HepG2 (cell line): ENCODE measurements around the gene SMTN. TPM values are rescaled to one million over a fixed set of nuclear protein-coding genes. Genes with fewer than 3 reads are reported as not detected.

Experiments
- ATAC-seq: fragments of 200-7000 bp; cut with Tn5 transposase; 3 replicates; pipeline ENCODE4 v1.9.1; 2020; ENCODE audit warnings: mild to moderate bottlenecking, moderate library complexity
- BruUV-seq: library from RNA; stranded (reverse); fragments of 400-500 nt; replicated peaks from 2 replicates; lab custom pipeline; 2021; lab: Mats Ljungman, UMichigan
- CTCF ChIA-PET: fragments of 300-600 bp; formaldehyde crosslinking; extraction: SDS; loops from one replicate; lab custom pipeline; 2021; ENCODE audit warnings: low total read pairs, inconsistent platforms, low intra/inter-chr PET ratio; lab: Yijun Ruan, JAX
- POLR2A ChIA-PET: fragments of 350-600 bp; sonication (Branson Sonifier 250); formaldehyde crosslinking; loops from one replicate; lab custom pipeline; 2020; ENCODE audit warnings: antibody characterized with exemption, inconsistent platforms; lab: Yijun Ruan, JAX
- DNase-seq: peaks from one replicate; pipeline ENCODE4 v3.0.0-alpha.2; 2015; ENCODE audit warnings: low spot score
- FAIRE-seq: peaks from 3 replicates; lab custom pipeline; 2011; peaks lifted over from hg19 to GRCh38; lab: Jason Lieb, UNC
- H2AFZ ChIP-seq: one replicate; pipeline ENCODE4 v1.6.1; 2011; ENCODE audit warnings: low read length, inconsistent platforms
- H3K27ac ChIP-seq: fragments of 300-600 bp; 3 replicates; pipeline ENCODE4 v1.8.0; 2011; ENCODE audit warnings: mixed run types, mild to moderate bottlenecking, mixed read lengths, low read length, inconsistent platforms; ENCODE audit not compliant: insufficient read depth; ENCODE audit errors: extremely low read length
- H3K27me3 ChIP-seq, 2 experiments: fragments of 200-600 bp in 1 of 2; 2 replicates in 1 of 2; 3 replicates in 1 of 2; pipeline versions ENCODE4 v1.6.0 to v1.8.0; 2011; ENCODE audit warnings: low read length in 2 of 2, mild to moderate bottlenecking in 2 of 2, moderate library complexity in 2 of 2, inconsistent platforms in 1 of 2; ENCODE audit not compliant: insufficient read depth in 2 of 2, control insufficient read depth in 1 of 2
- H3K36me3 ChIP-seq, 2 experiments: fragments of 200-600 bp in 1 of 2; replicated peaks in 1 of 2; 2 replicates in 1 of 2; 3 replicates in 1 of 2; pipeline versions ENCODE4 v1.5.1 to v1.8.0; 2011; ENCODE audit warnings: low read length in 2 of 2, inconsistent platforms in 1 of 2; ENCODE audit not compliant: insufficient read depth in 2 of 2, control insufficient read depth in 1 of 2
- H3K4me1 ChIP-seq: 2 replicates; pipeline ENCODE4 v1.5.1; 2012; ENCODE audit warnings: low read length, inconsistent platforms; ENCODE audit not compliant: insufficient read depth
- H3K4me2 ChIP-seq: 2 replicates; pipeline ENCODE4 v1.6.0; 2011; ENCODE audit warnings: low read depth, low read length, inconsistent platforms
- H3K4me3 ChIP-seq, 3 experiments: fragments of 200-600 bp in 1 of 3; sonication (generic), shearing (Covaris generic) in 1 of 3; replicated peaks in 1 of 3; 2 replicates each; pipeline ENCODE4 v1.5.1; 2011 to 2016; ENCODE audit warnings: low read length in 3 of 3, inconsistent platforms in 2 of 3, low read depth in 2 of 3, mild to moderate bottlenecking in 2 of 3, control low read depth in 1 of 3, mixed read lengths in 1 of 3; ENCODE audit not compliant: insufficient read depth in 1 of 3
- H3K79me2 ChIP-seq: one replicate; pipeline ENCODE4 v1.6.1; 2011; ENCODE audit warnings: low read length, inconsistent platforms; ENCODE audit not compliant: insufficient read depth
- H3K9ac ChIP-seq: 2 replicates; pipeline ENCODE4 v1.6.0; 2011; ENCODE audit warnings: mild to moderate bottlenecking, low read depth, low read length, inconsistent platforms; ENCODE audit not compliant: insufficient read depth
- H3K9me3 ChIP-seq: 2 replicates; pipeline ENCODE4 v1.5.1; 2012; ENCODE audit warnings: mild to moderate bottlenecking, low read length
- H4K20me1 ChIP-seq: 2 replicates; pipeline ENCODE4 v1.6.0; 2011; ENCODE audit warnings: inconsistent platforms, mild to moderate bottlenecking, low read length, moderate library complexity; ENCODE audit not compliant: insufficient read depth
- AGO1 ChIP-seq: fragments of 200-400 bp; formaldehyde crosslinking; IDR thresholded peaks from 2 replicates; pipeline ENCODE4 v1.6.1; 2017; ENCODE audit warnings: mild to moderate bottlenecking, low read depth, low read length, moderate library complexity; ENCODE audit not compliant: poor library complexity, severe bottlenecking
- GABPB1 ChIP-seq: IDR thresholded peaks from 2 replicates; pipeline ENCODE4 v1.6.1; 2016; ENCODE audit warnings: mild to moderate bottlenecking, missing genetic modification reagents, moderate library complexity, missing compliant biosample characterization
- HHEX ChIP-seq: IDR thresholded peaks from 2 replicates; pipeline ENCODE4 v1.6.1; 2016; ENCODE audit warnings: control low read depth
- IKZF4 ChIP-seq: sonication (generic); formaldehyde crosslinking; IDR thresholded peaks from 2 replicates; pipeline ENCODE4 v1.5.1; 2020; ENCODE audit warnings: borderline replicate concordance, mild to moderate bottlenecking, low read depth, missing genetic modification reagents; ENCODE audit errors: not compliant biosample characterization
- RFX5 ChIP-seq: IDR thresholded peaks from 2 replicates; pipeline ENCODE4 v1.6.1; 2011; ENCODE audit warnings: low read depth, low read length, improper control_type of control experiment
- ZNF33A ChIP-seq: sonication (generic); formaldehyde crosslinking; IDR thresholded peaks from 2 replicates; pipeline ENCODE4 v1.5.1; 2020; ENCODE audit warnings: missing genetic modification reagents, mild to moderate bottlenecking, moderate library complexity, borderline replicate concordance
- WGBS: methylation state at CpG from one replicate; pipeline ENCODE4 v1.1.6; 2017; ENCODE audit warnings: low lambda C conversion rate; 5-methylcytosine and 5-hydroxymethylcytosine counted together
- in situ Hi-C: cut with HindIII; loops from 2 replicates; pipeline ENCODE4 v1.10.0; 2017; ENCODE audit warnings: low pct_unique_long_range_greater_than_20kb; ENCODE audit not compliant: extremely low pct_ligation_motif_present
- intact Hi-C: fragments of 100-400 bp; cut with micrococcal nuclease; formaldehyde crosslinking; loops from one replicate; pipeline ENCODE4 v1.10.0; 2022; ENCODE audit not compliant: unreplicated experiment
- polyA plus RNA-seq, 8 experiments: library from polyadenylated mRNA; depleted of rRNA in 3 of 8; stranded (reverse) in 7 of 8; unstranded in 1 of 8; fragments of >200 nt; fragmentation: Illumina TruSeq in 4 of 8; extraction: Trizol in 4 of 8; gene quantifications; 2 replicates each; pipeline versions ENCODE4 v1.2.1 to v1.2.3, GENCODE V29; 2011 to 2016; ENCODE audit warnings: low read depth in 4 of 8, missing spikeins in 1 of 8, mixed read lengths in 1 of 8; ENCODE audit not compliant: insufficient read depth in 1 of 8
- total RNA-seq, 5 experiments: library from RNA; depleted of rRNA; stranded (reverse); fragments of >200 nt; fragmentation: Illumina TruSeq; extraction: Trizol; gene quantifications; 2 replicates each; pipeline ENCODE4 v1.2.3, GENCODE V29; 2016; ENCODE audit warnings: low read depth in 1 of 5
- TF ChIP-seq, protein P1 (sequence below), 2 experiments: IDR thresholded peaks; 2 replicates each; pipeline ENCODE4 v1.6.1; 2011 to 2012; ENCODE audit warnings: low read length in 2 of 2, borderline replicate concordance in 1 of 2, low read depth in 1 of 2, mild to moderate bottlenecking in 1 of 2, moderate library complexity in 1 of 2

SMTN gene
- total and polyA plus RNA-seq, 2 of the 13 experiments (the other 11 are each of a cell fraction or from before 2014, with no cell fraction given) = 14.7 to 26.1 TPM

DNA sequence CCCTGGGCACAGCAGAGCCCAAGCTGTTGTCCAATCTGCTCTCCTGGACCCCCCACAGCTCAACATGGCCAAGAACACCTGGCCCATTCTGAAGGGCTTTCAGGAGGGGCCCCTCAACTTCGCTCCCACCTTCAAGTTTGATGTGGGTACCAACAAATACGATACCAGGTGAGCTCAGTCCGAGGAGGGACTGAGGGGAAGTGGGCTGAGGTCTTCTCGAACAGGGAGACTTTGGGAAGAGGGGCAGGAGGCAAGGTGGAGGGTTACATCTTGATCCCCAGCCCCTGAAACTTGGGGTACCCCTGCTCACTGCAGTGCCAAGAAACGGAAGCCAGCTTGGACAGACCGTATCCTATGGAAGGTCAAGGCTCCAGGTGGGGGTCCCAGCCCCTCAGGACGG lies 47.0 kb downstream of the SMTN start:
- Histone ChIP-seq H2AFZ (no peak overlapping the region), H4K20me1 (no peaks in the 10 kb centered on the region), H3K4me2 (no peak overlapping the region), H3K27me3 (peaks cover 1 to 22% of the 10 kb centered on the region in 2 experiments; a peak in 4 of 5 replicates), H3K4me3 (no peak overlapping the region), H3K27ac (no peak overlapping the region), H3K36me3 (no peaks in the 10 kb centered on the region), H3K9ac (no peak overlapping the region), H3K79me2 (no peaks in the 10 kb centered on the region), H3K4me1 (peaks cover 40% of the 10 kb centered on the region), H3K9me3 (no peaks in the 10 kb centered on the region)
- in situ Hi-C loops = no loop called here
- 44% methylated on average over 5 of the region's 7 CpGs for WGBS
- no peak for TF ChIP-seq RFX5
- TF ChIP-seq GABPB1 (CRISPR knock-in tag) = no peak
- TF ChIP-seq ZNF33A (CRISPR knock-in tag) = no peak
- TF ChIP-seq, protein P1, sequence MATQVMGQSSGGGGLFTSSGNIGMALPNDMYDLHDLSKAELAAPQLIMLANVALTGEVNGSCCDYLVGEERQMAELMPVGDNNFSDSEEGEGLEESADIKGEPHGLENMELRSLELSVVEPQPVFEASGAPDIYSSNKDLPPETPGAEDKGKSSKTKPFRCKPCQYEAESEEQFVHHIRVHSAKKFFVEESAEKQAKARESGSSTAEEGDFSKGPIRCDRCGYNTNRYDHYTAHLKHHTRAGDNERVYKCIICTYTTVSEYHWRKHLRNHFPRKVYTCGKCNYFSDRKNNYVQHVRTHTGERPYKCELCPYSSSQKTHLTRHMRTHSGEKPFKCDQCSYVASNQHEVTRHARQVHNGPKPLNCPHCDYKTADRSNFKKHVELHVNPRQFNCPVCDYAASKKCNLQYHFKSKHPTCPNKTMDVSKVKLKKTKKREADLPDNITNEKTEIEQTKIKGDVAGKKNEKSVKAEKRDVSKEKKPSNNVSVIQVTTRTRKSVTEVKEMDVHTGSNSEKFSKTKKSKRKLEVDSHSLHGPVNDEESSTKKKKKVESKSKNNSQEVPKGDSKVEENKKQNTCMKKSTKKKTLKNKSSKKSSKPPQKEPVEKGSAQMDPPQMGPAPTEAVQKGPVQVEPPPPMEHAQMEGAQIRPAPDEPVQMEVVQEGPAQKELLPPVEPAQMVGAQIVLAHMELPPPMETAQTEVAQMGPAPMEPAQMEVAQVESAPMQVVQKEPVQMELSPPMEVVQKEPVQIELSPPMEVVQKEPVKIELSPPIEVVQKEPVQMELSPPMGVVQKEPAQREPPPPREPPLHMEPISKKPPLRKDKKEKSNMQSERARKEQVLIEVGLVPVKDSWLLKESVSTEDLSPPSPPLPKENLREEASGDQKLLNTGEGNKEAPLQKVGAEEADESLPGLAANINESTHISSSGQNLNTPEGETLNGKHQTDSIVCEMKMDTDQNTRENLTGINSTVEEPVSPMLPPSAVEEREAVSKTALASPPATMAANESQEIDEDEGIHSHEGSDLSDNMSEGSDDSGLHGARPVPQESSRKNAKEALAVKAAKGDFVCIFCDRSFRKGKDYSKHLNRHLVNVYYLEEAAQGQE (IDR thresholded peaks at IDR 0.05; ENCODE audit: borderline replicate concordance in 1 of 2, low read depth in 1 of 2, low read length in 2 of 2) = no peak
- no peak for TF ChIP-seq IKZF4 (CRISPR knock-in tag)
- no peak for TF ChIP-seq HHEX
- no peak for TF ChIP-seq AGO1
- no peak for FAIRE-seq
- intact Hi-C loops = no loop called here
- no TSS peak for BruUV-seq
- ATAC-seq = no peak
- POLR2A ChIA-PET = no interaction called here
- DNase-seq = no peak
- CTCF ChIA-PET = no interaction called here
